ENCODE measurements around the gene NF2. TPM values are rescaled to one million over a fixed set of nuclear protein-coding genes. Genes with fewer than 3 reads are reported as not detected.
A peak's percentile ranks its signal among the peaks of the same experiment; 100 is the strongest.
"Not testable (repeated sequence)": the region's sequence is repeated elsewhere in the genome, so short reads cannot be mapped to it uniquely, and the experiment has no call there.

NF2 gene
- 10 to 100 TPM; 58.2 to 70.9 TPM for total RNA-seq

- peak; percentile 99 for DNase-seq (ENCODE audit: low spot score)
- peak; percentile 98 to 99 for ATAC-seq
- Mint-ChIP-seq H3K36me3 (no peaks in the 10 kb centered on the region), H3K4me1 (ENCODE audit: low read depth in 2 of 2) (peaks cover 15 to 18% of the 10 kb centered on the region in 2 donors), H3K9me3 (no peaks in the 10 kb centered on the region), H3K27ac (peak within 1 kb of the TSS; percentile 86 to 93), H3K4me3 (peak within 1 kb of the TSS; percentile 95), H3K27me3 (no peaks in the 10 kb centered on the region)
These were observed at the start of gene NF2 for GRCh38 chr22:29603358-29604075. Gene NF2, plus strand, starts transcription at chr22:29603633. Its CDS starts 366 bp downstream, at chr22:29603999.

- no peaks in the 10 kb centered on the region for H3K36me3 Mint-ChIP-seq
- ATAC-seq (no peak), DNase-seq (ENCODE audit: low spot score) (no peak)
- H3K9me3 Mint-ChIP-seq = no peaks in the 10 kb centered on the region
- peak overlapping the region; percentile 52 for H3K4me3 Mint-ChIP-seq
- no peaks in the 10 kb centered on the region for H3K27me3 Mint-ChIP-seq
- peak overlapping the region; percentile 49 to 83 for H3K27ac Mint-ChIP-seq
- H3K4me1 Mint-ChIP-seq (ENCODE audit: low read depth in 2 of 2) = peaks cover 9% of the 10 kb centered on the region in 2 donors
These were observed 48.3 kb upstream of the NF2 start for GRCh38 chr22:29555065-29555644.

- no peak for ATAC-seq
- Mint-ChIP-seq H3K4me3 (no peak overlapping the region), H3K36me3 (no peaks in the 10 kb centered on the region), H3K27ac (peak overlapping the region in 1 of 2 donors; percentile 32), H3K4me1 (ENCODE audit: low read depth in 2 of 2) (peaks cover 0 to 3% of the 10 kb centered on the region in 2 donors), H3K27me3 (no peaks in the 10 kb centered on the region), H3K9me3 (no peaks in the 10 kb centered on the region)
- DNase-seq (ENCODE audit: low spot score) = no peak
These were observed 44.4 kb upstream of the NF2 start for GRCh38 chr22:29559030-29559429.

DNA sequence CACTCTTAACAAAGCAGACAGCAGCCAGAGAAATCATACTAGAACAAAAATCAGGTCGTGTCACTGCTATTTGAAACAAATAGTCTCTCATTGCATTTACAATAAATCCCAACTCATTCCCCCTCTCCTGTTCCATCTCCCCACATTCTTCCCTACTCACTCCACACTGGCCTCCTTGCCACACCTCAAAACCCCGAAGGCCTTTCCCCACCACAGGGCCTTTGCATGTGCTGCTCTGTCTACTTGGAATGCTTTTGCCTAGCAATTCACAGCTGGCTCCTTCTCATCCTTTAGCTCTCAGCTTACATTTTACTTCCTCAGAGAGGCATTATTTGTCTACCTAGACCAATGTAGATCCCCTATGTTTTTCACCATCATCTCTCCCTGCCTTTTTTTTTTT, 43.6 kb upstream of the NF2 start:
- no peaks in the 10 kb centered on the region for H3K9me3 Mint-ChIP-seq
- H3K4me3 Mint-ChIP-seq = no peak overlapping the region
- peaks cover 0 to 3% of the 10 kb centered on the region in 2 donors for H3K4me1 Mint-ChIP-seq (ENCODE audit: low read depth in 2 of 2)
- H3K27ac Mint-ChIP-seq = peak overlapping the region in 1 of 2 donors; percentile 14
- no peak for DNase-seq (ENCODE audit: low spot score)
- no peaks in the 10 kb centered on the region for H3K27me3 Mint-ChIP-seq
- no peaks in the 10 kb centered on the region for H3K36me3 Mint-ChIP-seq
- ATAC-seq = no peak

- Mint-ChIP-seq H3K27me3 (no peaks in the 10 kb centered on the region), H3K4me1 (ENCODE audit: low read depth in 2 of 2) (no peaks in the 10 kb centered on the region), H3K27ac (no peak overlapping the region), H3K9me3 (no peaks in the 10 kb centered on the region), H3K36me3 (no peaks in the 10 kb centered on the region), H3K4me3 (no peak overlapping the region)
- DNase-seq (ENCODE audit: low spot score) (no peak), ATAC-seq (no peak)
These were observed 39.6 kb upstream of the NF2 start for GRCh38 chr22:29563652-29564460.

DNA sequence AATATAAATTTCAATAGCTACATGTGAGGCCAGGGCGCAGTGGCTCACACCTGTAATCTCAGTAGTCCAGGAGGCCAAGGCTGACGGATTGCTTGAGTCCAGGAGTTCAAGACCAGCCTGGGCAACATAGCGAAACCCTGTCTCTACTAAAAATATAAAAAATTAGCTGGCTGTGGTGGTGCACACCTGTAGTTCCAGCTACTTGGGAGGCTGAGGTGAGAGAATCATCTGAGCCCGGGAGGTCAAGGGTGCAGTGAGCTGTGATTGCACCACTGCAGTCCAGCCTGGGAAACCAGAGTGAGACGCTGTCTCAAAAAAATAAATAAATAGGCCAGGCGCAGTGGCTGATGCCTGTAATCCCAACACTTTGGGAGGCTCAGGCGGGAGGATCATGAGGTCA, 36.9 kb upstream of the NF2 start:
- not testable (repeated sequence) for H3K4me1 Mint-ChIP-seq (ENCODE audit: low read depth in 2 of 2); H3K9me3 Mint-ChIP-seq; H3K36me3 Mint-ChIP-seq; H3K27me3 Mint-ChIP-seq; DNase-seq (ENCODE audit: low spot score); H3K4me3 Mint-ChIP-seq; ATAC-seq; H3K27ac Mint-ChIP-seq

DNA sequence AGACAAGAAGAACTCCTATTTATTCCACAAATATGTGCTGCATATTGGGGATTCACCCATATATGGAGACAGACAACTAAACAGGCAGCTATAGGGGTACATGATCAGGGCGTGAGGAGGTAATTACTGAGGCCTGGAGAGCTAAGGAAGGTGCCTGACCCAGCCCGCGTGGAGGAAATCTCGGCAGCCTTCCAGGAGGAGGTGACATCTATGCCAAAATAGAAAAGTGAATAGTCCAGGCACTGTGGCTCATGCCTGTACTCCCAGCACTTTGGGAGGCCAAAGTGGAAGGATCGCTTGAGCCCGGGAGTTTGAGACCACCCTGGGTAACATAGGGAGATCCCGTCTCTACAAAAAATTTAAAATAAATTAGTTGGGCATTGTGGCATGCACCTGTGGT, 36.1 kb upstream of the NF2 start:
- H3K4me1 Mint-ChIP-seq (ENCODE audit: low read depth in 2 of 2) = no peaks in the 10 kb centered on the region
- ATAC-seq (no peak), DNase-seq (ENCODE audit: low spot score) (no peak)
- H3K36me3 Mint-ChIP-seq = no peaks in the 10 kb centered on the region
- no peaks in the 10 kb centered on the region for H3K9me3 Mint-ChIP-seq
- H3K27me3 Mint-ChIP-seq = no peaks in the 10 kb centered on the region
- no peak overlapping the region for H3K27ac Mint-ChIP-seq
- H3K4me3 Mint-ChIP-seq = no peak overlapping the region

DNA sequence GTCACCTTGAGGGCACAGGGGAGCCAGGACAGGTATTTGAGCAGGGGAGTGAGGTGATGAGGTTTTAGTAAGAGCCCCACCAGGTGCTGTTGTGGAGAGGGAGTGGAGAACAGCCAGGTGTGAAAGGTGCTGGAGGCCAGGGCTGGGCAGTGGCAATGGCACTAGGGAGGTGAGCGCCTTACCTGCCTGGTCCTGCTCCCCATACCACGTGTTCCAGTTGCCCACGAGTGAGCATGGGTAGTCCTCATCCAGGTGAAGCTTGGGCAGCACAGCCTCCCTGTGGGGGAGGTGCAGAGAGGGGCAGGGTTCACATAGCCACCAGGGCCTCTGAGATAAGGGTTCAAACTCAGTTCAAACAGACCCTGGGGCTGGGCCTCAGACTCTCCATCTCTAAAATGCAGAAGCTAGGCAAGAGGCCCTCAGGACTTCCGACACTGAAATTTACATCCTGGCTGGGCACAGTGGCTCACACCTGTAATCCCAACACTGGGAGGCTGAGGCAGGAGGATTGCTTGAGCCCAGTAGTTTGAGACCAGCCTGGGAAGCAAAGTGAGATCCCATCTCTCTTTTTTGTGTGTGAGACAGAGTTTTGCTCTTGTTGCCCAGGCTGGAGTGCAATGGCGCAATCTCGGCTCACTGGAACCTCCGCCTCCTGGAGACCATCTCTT, 34.3 kb upstream of the NF2 start:
- H3K9me3 Mint-ChIP-seq = no peaks in the 10 kb centered on the region
- no peaks in the 10 kb centered on the region for H3K4me1 Mint-ChIP-seq (ENCODE audit: low read depth in 2 of 2)
- H3K36me3 Mint-ChIP-seq = no peaks in the 10 kb centered on the region
- ATAC-seq (no peak), DNase-seq (ENCODE audit: low spot score) (no peak)
- no peaks in the 10 kb centered on the region for H3K27me3 Mint-ChIP-seq
- no peak overlapping the region for H3K4me3 Mint-ChIP-seq
- no peak overlapping the region for H3K27ac Mint-ChIP-seq

- Mint-ChIP-seq H3K9me3 (no peaks in the 10 kb centered on the region), H3K4me3 (no peak overlapping the region), H3K27me3 (no peaks in the 10 kb centered on the region), H3K4me1 (ENCODE audit: low read depth in 2 of 2) (no peaks in the 10 kb centered on the region), H3K36me3 (no peaks in the 10 kb centered on the region), H3K27ac (no peak overlapping the region)
- no peak for DNase-seq (ENCODE audit: low spot score)
- ATAC-seq = no peak
These were observed 33.0 kb upstream of the NF2 start for GRCh38 chr22:29570456-29570855.

GRCh38 chr22:29570912-29571549, 32.4 kb upstream of the NF2 start:
- Mint-ChIP-seq H3K27me3 (no peaks in the 10 kb centered on the region), H3K36me3 (no peaks in the 10 kb centered on the region), H3K9me3 (no peaks in the 10 kb centered on the region), H3K27ac (no peak overlapping the region), H3K4me3 (no peak overlapping the region), H3K4me1 (ENCODE audit: low read depth in 2 of 2) (no peaks in the 10 kb centered on the region)
- ATAC-seq (no peak), DNase-seq (ENCODE audit: low spot score) (no peak)

DNA sequence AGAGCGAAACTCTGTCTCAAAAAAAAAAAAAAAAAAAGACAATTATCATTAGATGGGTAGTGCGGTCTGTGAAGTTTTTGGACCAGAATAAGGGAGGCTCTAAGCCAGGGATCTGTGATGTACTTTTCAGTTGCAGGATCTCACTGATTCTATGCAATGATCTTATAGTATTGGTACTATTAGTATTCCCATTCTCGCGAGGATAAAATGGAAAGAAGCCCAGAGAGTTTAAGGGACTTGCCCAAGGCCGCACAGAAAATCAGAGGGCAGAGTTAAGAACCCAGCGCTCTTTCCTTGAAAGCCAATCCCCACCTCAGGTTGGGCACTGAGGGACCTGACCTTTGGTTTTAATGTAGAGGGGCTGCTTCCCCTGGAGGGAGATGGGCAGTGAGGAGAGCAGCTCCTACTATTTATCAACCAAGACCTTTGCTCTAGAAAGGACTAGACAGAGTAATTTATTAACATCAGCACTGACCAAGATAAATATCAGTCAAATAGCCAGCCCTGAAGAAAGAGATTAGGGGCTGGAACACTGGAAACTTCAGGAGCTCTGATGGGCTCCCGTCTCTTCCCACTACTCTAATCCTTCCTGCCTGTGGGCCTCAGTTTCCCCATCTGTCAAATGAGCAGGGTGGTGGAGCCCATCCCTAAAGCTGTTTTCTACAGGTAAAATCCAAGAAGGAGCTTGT, 28.5 kb upstream of the NF2 start:
- no peak for DNase-seq (ENCODE audit: low spot score)
- Mint-ChIP-seq H3K36me3 (no peaks in the 10 kb centered on the region), H3K27me3 (no peaks in the 10 kb centered on the region), H3K4me3 (no peak overlapping the region), H3K27ac (no peak overlapping the region), H3K4me1 (ENCODE audit: low read depth in 2 of 2) (peaks cover 2% of the 10 kb centered on the region in 2 donors), H3K9me3 (no peaks in the 10 kb centered on the region)
- no peak for ATAC-seq

- no peaks in the 10 kb centered on the region for H3K27me3 Mint-ChIP-seq
- no peak overlapping the region for H3K27ac Mint-ChIP-seq
- no peak for DNase-seq (ENCODE audit: low spot score)
These were observed 24.8 kb upstream of the NF2 start for GRCh38 chr22:29578462-29579200.

More at GRCh38 chr22:29578462-29579200, 24.8 kb upstream of the NF2 start:
- no peak for ATAC-seq
- Mint-ChIP-seq H3K4me3 (no peak overlapping the region), H3K36me3 (no peaks in the 10 kb centered on the region), H3K4me1 (ENCODE audit: low read depth in 2 of 2) (peaks cover 6 to 12% of the 10 kb centered on the region in 2 donors), H3K9me3 (no peaks in the 10 kb centered on the region)

All from natural killer cell treated with Interleukin-12 subunit alpha and Interleukin-12 subunit beta and Interleukin-15 and Interleukin-18, amount 100 ng/mL, for 72 hours (primary cell).